K562 (cell line): Measurements from ENCODE around the gene LRRC10B. TPM values are rescaled to one million over a fixed set of nuclear protein-coding genes. Genes with fewer than 3 reads are reported as not detected.
A peak's percentile ranks its signal among the peaks of the same experiment; 100 is the strongest.

Experiments used
- BCLAF1 ChIP-seq, 2 experiments: fragments of 450-650 bp in 1 of 2; IDR thresholded peaks; 2 replicates each; pipeline ENCODE4 v1.6.1; 2011 to 2017; ENCODE audit warnings: low read depth in 2 of 2, antibody characterized with exemption in 1 of 2, borderline replicate concordance in 1 of 2, low read length in 1 of 2, mild to moderate bottlenecking in 1 of 2, mixed read lengths in 1 of 2; ENCODE audit not compliant: control insufficient read depth in 1 of 2
- BHLHE40 ChIP-seq: IDR thresholded peaks from 2 replicates; pipeline ENCODE4 v1.6.1; 2011; ENCODE audit warnings: low read length, improper control_type of control experiment
- CREBBP ChIP-seq: IDR thresholded peaks from one replicate; pipeline ENCODE4 v1.6.1; 2012; ENCODE audit warnings: low read depth, mild to moderate bottlenecking, control low read depth, inconsistent platforms, low read length
- CTCFL ChIP-seq: IDR thresholded peaks from 2 replicates; pipeline ENCODE4 v1.6.1; 2011; ENCODE audit warnings: borderline replicate concordance, low read depth, mild to moderate bottlenecking, moderate library complexity, low read length; ENCODE audit not compliant: insufficient read depth, poor library complexity, severe bottlenecking
- CXXC5 ChIP-seq: fragments of 250-450 bp; sonication (Bioruptor Pico); IDR thresholded peaks from 2 replicates; pipeline ENCODE4 v1.8.0; 2022; ENCODE audit warnings: inconsistent platforms, mild to moderate bottlenecking, moderate library complexity
- EGR1 ChIP-seq: fragments of 450-650 bp; conservative IDR thresholded peaks from 2 replicates; pipeline ENCODE4 v1.6.1; 2017; ENCODE audit warnings: mild to moderate bottlenecking
- GABPA ChIP-seq: fragments of 200-800 bp; sonication (Bioruptor generic); conservative IDR thresholded peaks from 2 replicates; pipeline ENCODE4 v1.6.1; 2016; ENCODE audit warnings: low read depth, missing genetic modification characterization, missing compliant biosample characterization
- HLTF ChIP-seq: fragments of 450-650 bp; IDR thresholded peaks from 2 replicates; pipeline ENCODE4 v1.6.1; 2016
- KLF16 ChIP-seq: IDR thresholded peaks from 2 replicates; pipeline ENCODE4 v1.6.1; 2016; ENCODE audit warnings: antibody characterized with exemption
- MAZ ChIP-seq, 2 experiments: fragments of 450-650 bp in 1 of 2; sonication (generic) in 1 of 2; formaldehyde crosslinking; IDR thresholded peaks in 1 of 2; conservative IDR thresholded peaks in 1 of 2; 2 replicates each; pipeline versions ENCODE4 v1.4.0 to v1.5.0; 2020; ENCODE audit warnings: mild to moderate bottlenecking in 1 of 2, missing genetic modification reagents in 1 of 2
- MEIS2 ChIP-seq: fragments of 450-650 bp; IDR thresholded peaks from 2 replicates; pipeline ENCODE4 v1.6.1; 2014; ENCODE audit warnings: mild to moderate bottlenecking; ENCODE audit not compliant: partially characterized antibody
- NCOR1 ChIP-seq: fragments of 450-650 bp; IDR thresholded peaks from 2 replicates; pipeline ENCODE4 v1.6.1; 2016; ENCODE audit warnings: mild to moderate bottlenecking, moderate library complexity
- RBM17 ChIP-seq: fragments of 200-400 bp; formaldehyde crosslinking; IDR thresholded peaks from 2 replicates; pipeline ENCODE4 v1.6.1; 2017; ENCODE audit warnings: low read depth, mild to moderate bottlenecking, low read length, borderline replicate concordance
- RBM34 ChIP-seq: fragments of 200-400 bp; formaldehyde crosslinking; IDR thresholded peaks from 2 replicates; pipeline ENCODE4 v1.6.1; 2018; ENCODE audit warnings: low read length, borderline replicate concordance; ENCODE audit not compliant: insufficient read depth
- RNF2 ChIP-seq: sonication (generic); IDR thresholded peaks from 2 replicates; pipeline ENCODE4 v1.6.1; 2016
- SOX6 ChIP-seq: fragments of 450-650 bp; IDR thresholded peaks from 2 replicates; pipeline ENCODE4 v1.6.1; 2014; ENCODE audit warnings: mild to moderate bottlenecking
- SREBF1 ChIP-seq: fragments of 150-350 bp; IDR thresholded peaks from 2 replicates; pipeline ENCODE4 v1.6.1; 2014; ENCODE audit warnings: antibody characterized with exemption, low read depth, low read length, borderline replicate concordance
- ZFP36 ChIP-seq: fragments of 150-350 bp; IDR thresholded peaks from 2 replicates; pipeline ENCODE4 v1.6.1; 2018; ENCODE audit warnings: low read length, low read depth; ENCODE audit not compliant: partially characterized antibody
- ZNF644 ChIP-seq: fragments of 200-800 bp; sonication (Bioruptor generic); IDR thresholded peaks from 2 replicates; pipeline ENCODE4 v1.6.1; 2016; ENCODE audit warnings: low read depth, missing genetic modification characterization, missing compliant biosample characterization
- polyA plus RNA-seq, 8 experiments: library from polyadenylated mRNA; depleted of rRNA in 4 of 8; stranded (reverse) in 5 of 8; unstranded in 3 of 8; fragments of >200 nt; fragmentation: Nextera tagmentation in 2 of 8; fragmentation: Illumina TruSeq in 1 of 8; extraction: Ambion mirVana in 2 of 8; extraction: Trizol in 1 of 8; gene quantifications; 2 replicates each; pipeline versions ENCODE4 v1.2.1 to v1.2.3, GENCODE V29; 2011 to 2014; ENCODE audit warnings: inconsistent platforms in 1 of 8, missing spikeins in 1 of 8
- total RNA-seq, 7 experiments: library from RNA; depleted of rRNA in 6 of 7; stranded (reverse); fragments of >200 nt in 6 of 7; fragmentation: Illumina TruSeq in 2 of 7; extraction: Trizol in 2 of 7; gene quantifications; 2 replicates each; pipeline versions ENCODE4 v1.2.1 to v1.2.3, GENCODE V29; 2011 to 2021; ENCODE audit warnings: low replicate concordance in 1 of 7
- TF ChIP-seq, protein P1 (sequence below): fragments of 450-650 bp; conservative IDR thresholded peaks from 2 replicates; pipeline ENCODE4 v1.6.1; 2016; ENCODE audit warnings: missing genetic modification characterization, low read depth, mild to moderate bottlenecking, missing compliant biosample characterization, moderate library complexity
- TF ChIP-seq, protein P2 (sequence below), 2 experiments: IDR thresholded peaks; 2 replicates each; pipeline ENCODE4 v1.6.1; 2011; ENCODE audit warnings: borderline replicate concordance in 1 of 2, control low read depth in 1 of 2, low read depth in 1 of 2, low read length in 1 of 2, mild to moderate bottlenecking in 1 of 2, mixed read lengths in 1 of 2, moderate library complexity in 1 of 2; ENCODE audit not compliant: insufficient read depth in 1 of 2, insufficient read length in 1 of 2, poor library complexity in 1 of 2, severe bottlenecking in 1 of 2; ENCODE audit errors: extremely low read depth in 1 of 2

The LRRC10B gene
- total and polyA plus RNA-seq, 9 of the 15 experiments (the other 6 are each of a cell fraction or from before 2014, with no cell fraction given), result 0.11 TPM; not detected in 8

DNA sequence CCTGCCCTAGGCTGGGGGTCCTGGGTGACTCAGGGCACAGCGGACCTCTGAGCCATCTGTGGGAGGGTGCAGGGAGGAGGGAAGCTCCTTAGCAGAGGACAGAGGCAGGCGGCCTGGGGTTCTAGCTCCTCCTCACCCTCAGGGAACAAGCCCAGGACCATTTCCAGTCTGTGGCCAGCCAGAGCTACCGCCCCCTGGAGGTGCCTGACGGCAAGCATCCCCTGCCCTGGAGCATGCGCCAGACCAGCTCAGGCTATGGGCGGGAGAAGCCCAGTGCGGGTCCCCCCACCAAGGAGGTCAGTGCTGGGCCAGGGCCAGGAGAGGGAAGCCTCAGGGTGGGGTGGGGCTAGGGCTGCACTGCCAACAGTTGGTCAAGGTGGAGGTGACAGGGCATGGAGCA, 26.0 kb upstream of the LRRC10B start (continued):
- no peak for TF ChIP-seq CXXC5
- no peak for TF ChIP-seq CREBBP
- TF ChIP-seq SOX6, result no peak
- TF ChIP-seq SREBF1, result no peak
- peak; percentile 22 for TF ChIP-seq MEIS2
- TF ChIP-seq EGR1, result no peak
- TF ChIP-seq, protein P1, sequence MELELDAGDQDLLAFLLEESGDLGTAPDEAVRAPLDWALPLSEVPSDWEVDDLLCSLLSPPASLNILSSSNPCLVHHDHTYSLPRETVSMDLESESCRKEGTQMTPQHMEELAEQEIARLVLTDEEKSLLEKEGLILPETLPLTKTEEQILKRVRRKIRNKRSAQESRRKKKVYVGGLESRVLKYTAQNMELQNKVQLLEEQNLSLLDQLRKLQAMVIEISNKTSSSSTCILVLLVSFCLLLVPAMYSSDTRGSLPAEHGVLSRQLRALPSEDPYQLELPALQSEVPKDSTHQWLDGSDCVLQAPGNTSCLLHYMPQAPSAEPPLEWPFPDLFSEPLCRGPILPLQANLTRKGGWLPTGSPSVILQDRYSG (tag), result no peak
- no peak for TF ChIP-seq RBM17
- TF ChIP-seq KLF16, result 0 out of 2 replicates have a peak, but pooled peaks have one; percentile 28
- no peak for TF ChIP-seq BCLAF1 (IDR thresholded peaks at IDR 0.05; ENCODE audit: borderline replicate concordance in 1 of 2, control insufficient read depth in 1 of 2, low read depth in 2 of 2, low read length in 1 of 2)
- 0 out of 2 replicates have a peak, but pooled peaks have one; percentile 10 for TF ChIP-seq BHLHE40
- no peak for TF ChIP-seq HLTF
- no peak for TF ChIP-seq NCOR1
- TF ChIP-seq MAZ (CRISPR knock-in tag; conservative IDR thresholded peaks at IDR 0.05 in 1 of 2, IDR thresholded peaks at IDR 0.05 in 1 of 2), result no peak
- TF ChIP-seq ZNF644 (tag), result no peak
- TF ChIP-seq CTCFL, result peak; percentile 96
- no peak for TF ChIP-seq GABPA (tag)
- TF ChIP-seq, protein P2, sequence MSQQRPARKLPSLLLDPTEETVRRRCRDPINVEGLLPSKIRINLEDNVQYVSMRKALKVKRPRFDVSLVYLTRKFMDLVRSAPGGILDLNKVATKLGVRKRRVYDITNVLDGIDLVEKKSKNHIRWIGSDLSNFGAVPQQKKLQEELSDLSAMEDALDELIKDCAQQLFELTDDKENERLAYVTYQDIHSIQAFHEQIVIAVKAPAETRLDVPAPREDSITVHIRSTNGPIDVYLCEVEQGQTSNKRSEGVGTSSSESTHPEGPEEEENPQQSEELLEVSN (IDR thresholded peaks at IDR 0.05; ENCODE audit: borderline replicate concordance in 1 of 2, extremely low read depth in 1 of 2, insufficient read depth in 1 of 2, insufficient read length in 1 of 2, low read depth in 1 of 2, low read length in 1 of 2, poor library complexity in 1 of 2, severe bottlenecking in 1 of 2), result peak in 1 of 2 experiments; percentile 37
- no peak for TF ChIP-seq RNF2
- TF ChIP-seq ZFP36, result no peak
- TF ChIP-seq RBM34, result no peak
